Upper lobe of left lung (tissue), 4 donors: Measurements from ENCODE around the gene KCNAB3.

Experiments
- CTCF ChIP-seq, 6 experiments: fragments of 450-650 bp in 4 of 6; fragments of 200-600 bp in 2 of 6; sonication (generic) in 2 of 6; IDR thresholded peaks; one replicate each; pipeline ENCODE4 v1.5.1; 2016 to 2019; ENCODE audit warnings: antibody characterized with exemption in 6 of 6
- EP300 ChIP-seq, 4 donors: sonication (generic); formaldehyde crosslinking; IDR thresholded peaks; one replicate each; pipeline ENCODE4 v1.5.1; 2017; ENCODE audit warnings: antibody characterized with exemption in 4 of 4, control low read depth in 2 of 4
- POLR2A ChIP-seq, 4 donors: fragments of 450-650 bp; IDR thresholded peaks; one replicate each; pipeline ENCODE4 v1.5.1; 2016 to 2017; ENCODE audit warnings: antibody characterized with exemption in 4 of 4, mild to moderate bottlenecking in 2 of 4

DNA sequence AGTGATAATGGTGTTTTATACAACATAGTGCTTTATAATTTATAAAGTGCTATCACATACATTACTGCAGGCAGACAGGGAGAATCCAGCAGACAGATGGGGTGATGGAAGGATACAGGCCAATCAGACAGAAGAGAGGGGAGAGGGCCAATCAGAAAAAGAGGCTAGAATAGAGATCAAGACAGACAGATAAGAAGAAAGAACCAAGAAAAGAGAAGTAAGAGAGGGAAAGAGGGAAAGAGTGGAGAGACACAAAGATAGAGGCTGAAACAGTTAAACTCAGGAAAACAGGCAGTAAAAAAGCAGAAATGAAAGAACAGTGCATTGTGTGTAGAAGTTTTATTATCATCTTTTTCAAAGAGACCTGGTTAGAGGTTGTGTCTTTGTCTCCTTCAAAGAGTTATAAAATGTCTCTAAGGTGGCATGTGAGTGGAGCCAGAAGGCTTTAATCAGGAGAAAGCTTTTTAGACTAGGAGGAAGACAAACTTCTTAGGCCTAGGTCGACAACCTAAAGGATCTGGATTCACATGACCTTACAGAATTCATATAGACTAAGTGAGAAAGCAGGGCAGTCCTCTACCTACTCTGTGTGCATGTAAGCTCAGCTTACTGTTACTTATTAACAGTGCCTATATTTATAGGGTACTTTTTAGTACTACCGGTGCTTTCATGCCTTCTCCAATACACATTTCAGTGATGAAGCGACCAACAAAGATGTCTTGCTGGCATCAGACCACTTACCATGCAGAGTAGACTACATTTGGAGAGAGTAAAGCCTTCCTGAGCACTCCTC is 49.4 kb downstream of the KCNAB3 start:
- no peak for TF ChIP-seq CTCF (IDR thresholded peaks at IDR 0.05)
- no peak for TF ChIP-seq EP300 (IDR thresholded peaks at IDR 0.05)
- no peak for TF ChIP-seq POLR2A (IDR thresholded peaks at IDR 0.05)
